Measurements from ENCODE around the gene CNOT11.
"Not testable (repeated sequence)": the region's sequence is repeated elsewhere in the genome, so short reads cannot be mapped to it uniquely, and the experiment has no call there.

CNOT11 gene

GRCh38 chr2:101252408-101253012 is at the start of gene CNOT11:
TSS of gene CNOT11 (plus strand) at chr2:101252886. CDS start at chr2:101252965, 79 bp downstream.
- DNase-seq: peak; percentile 98

DNA sequence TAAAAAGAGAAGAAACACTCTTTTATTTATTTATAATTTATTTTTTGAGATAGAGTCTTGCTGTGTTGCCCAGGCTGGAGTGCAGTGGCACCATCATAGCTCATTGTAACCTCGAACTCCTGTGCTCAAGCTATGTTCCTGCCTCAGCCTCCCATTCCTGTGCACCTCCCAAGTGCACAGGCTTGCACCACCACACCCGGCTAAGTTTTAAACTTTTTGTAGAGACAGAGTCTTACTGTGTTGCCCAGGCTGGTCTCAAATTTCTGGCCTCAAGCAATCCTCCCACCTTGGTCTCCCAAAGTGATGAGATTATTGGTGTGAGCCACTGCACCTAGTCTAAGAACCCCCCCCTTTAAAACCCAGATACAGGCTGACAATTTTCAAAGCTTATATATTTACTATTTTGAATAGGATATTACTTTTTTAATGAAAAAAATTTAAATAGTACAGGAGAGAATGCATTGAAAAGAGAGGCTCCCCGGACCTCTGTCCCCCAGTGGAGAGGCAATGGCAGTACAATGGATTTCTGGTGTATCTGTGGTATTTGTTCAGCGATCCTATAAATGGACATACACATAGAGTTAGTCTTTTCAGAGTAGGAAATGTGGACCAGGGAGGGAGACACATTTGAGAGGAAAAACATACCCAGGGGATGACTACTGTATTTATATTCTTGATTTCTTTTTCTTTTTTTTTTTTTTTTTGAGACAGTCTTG is 48.1 kb upstream of the CNOT11 start:
- DNase-seq: no peak

- peak; percentile 47 for DNase-seq
Observed at GRCh38 chr2:101205521-101206479, 46.9 kb upstream of the CNOT11 start.

- DNase-seq: no peak
Observed at GRCh38 chr2:101208830-101209229, 43.9 kb upstream of the CNOT11 start.

GRCh38 chr2:101219246-101219645 is 33.4 kb upstream of the CNOT11 start:
- DNase-seq: no peak

DNA sequence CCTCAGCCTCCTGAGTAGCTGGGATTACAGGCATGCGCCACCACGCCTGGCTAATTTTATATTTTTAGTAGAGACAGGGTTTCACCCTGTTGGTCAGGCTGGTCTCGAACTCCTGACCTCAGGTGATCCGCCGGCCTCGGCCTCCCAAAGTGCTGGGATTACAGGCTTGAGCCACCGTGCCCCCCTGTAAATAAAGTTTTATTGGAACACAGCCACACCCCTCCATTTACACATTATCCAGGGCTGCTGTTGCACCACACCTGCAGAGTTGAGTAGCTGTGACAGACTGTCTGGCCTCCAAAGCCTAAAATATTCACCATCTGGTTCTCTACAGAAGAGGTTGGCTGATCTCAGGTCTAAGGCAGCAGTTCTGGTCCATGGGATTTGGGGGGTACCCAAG is 32.6 kb upstream of the CNOT11 start:
- not testable (repeated sequence) for DNase-seq

DNA sequence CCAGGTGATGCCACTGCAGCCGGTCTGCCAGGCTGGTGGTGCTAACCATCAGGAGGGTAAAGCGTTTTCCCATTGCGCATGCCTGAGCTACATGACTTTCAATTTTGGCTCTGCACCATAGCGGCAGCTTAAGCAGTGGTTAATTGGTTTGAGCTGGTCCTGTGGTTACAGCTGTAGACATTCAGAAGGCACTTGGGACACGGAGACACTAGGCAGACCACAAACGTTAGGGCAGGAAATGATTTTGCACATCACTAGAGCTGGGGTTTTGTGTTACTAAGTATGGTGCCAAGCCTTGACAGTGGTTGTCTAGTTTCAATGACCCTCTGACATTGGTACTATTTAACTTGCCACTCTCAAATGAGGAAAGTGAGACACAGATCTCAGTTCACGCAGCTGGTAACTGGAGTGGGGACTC is 28.9 kb upstream of the CNOT11 start:
- DNase-seq: peak; percentile 63

- DNase-seq: no peak
Observed at GRCh38 chr2:101230541-101231001, 22.1 kb upstream of the CNOT11 start.

DNA sequence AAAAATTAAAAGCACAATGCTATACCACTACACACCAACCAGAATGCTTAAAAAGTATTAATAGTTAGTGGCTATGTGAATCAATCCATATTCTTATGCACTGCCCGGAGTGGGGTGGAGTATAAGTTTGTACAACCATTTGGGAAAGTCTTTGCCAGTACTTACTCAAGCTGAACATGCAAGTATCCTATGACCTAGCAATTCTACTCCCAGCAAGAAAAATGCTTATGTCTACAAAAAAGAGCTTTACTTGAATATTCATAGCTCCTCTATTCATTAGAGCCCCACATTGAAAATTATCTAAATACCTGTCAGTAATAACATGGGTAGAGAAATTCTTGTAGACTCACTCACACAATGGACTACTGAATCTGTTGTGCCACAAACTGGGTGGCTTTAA is 21.4 kb upstream of the CNOT11 start:
- no peak for DNase-seq

DNA sequence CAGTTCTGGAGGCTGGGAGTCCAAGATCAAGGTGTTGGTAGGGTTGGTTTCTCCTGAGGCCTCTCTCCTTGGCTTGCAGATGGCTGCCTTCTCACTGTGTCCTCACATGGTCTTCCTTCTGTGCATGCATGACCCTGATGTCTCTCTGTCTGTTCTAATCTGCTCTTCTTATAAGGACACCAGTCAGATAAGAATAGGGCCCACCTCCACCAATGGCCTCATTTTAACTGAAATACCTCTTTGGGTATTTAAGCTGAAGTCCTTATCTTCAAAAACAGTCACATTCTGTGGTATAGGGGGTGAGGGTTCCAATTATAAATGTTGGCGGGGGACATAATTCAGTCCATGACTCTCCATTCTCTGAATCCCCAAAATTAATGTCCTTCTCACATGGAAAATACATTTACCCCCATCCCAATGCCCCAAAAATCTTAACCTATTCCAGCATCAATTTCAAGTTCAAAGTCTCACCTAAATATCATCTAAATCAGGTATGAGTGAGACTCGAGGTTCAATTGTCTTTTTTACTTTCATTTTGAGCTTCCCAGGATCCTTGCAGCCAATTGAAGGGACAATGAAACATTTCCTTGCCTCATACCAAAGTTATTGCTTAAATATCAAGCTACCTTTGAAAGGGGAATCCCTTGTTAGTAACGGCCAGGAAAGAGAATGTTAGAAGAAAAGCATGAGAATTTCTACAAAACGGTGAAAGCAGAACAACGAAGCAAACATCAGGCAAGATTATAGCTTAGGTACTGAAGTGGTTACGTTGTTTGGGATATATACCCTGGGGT is 20.6 kb upstream of the CNOT11 start:
- no peak for DNase-seq

DNA sequence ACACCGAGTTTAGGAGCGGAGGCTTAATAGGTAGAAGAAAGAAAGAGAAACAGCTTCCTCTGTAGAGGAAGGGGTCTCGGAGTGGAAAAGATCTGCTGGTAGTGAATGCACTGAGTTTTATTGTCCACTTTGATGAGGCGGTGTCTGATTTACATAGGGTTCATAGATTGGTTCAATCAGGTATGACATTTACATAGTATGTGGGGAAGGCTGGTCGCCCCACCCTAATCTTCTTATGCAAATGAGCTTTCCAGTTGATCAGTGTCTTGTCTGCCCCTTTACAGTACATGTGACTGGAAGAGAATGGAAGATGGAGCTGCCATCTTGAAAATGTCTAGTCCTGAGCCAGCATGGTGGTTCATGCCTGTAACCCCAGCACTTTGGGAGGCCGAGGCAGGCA is 19.9 kb upstream of the CNOT11 start:
- DNase-seq: no peak

DNA sequence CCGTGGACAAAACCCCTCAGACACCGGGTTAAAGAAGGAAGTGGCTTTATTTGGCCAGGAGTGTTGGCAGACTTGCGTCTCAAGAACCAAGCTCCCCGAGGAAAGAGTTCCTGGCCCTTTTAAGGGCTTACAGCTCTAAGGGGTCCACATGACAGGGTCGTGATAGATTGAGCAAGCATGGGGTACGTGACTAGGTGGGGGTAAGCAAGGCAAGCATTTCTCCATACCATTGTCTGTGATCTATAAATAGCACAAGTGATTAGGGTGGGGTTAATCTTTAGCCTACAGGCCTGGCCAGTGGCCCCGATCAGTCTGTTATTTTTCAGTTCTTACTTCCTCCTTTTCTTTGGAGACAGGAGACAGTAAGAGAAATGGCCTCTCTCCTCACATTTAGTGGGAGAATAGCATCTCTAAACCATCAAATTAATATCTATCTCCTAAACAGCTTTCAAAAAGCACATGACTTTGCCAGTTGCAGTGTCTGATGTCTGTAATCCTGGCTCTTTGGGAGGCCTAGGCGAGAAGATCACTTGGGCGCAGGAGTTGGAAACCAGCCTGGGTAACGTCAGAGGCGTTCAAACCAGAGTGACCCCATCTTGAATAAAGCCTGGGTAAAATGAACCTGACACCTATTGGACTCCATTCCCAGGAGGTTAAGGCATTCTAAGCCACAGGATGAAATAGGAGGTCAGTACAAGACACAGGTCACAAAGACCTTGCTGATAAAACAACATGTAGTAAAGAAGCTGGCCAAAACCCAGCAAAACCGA is 18.3 kb upstream of the CNOT11 start:
- DNase-seq: no peak

DNA sequence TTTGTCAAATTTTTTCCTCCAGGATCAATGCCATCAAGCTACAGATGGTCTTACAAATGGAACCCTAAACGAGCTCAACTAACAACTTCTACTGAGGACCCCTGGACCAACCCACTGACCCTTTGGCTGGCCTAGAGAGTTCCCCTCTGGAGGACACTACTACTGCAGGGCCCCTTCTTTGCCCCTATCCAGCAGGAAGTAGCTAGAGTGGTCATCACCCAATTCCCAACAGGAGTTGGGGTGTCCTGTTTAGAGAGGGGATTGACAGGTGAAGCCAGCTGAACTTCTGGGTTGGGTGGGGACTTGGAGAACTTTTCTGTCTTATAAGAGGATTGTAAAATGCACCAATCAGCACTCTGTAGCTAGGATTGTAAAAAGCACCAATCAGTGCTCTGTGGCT is 16.7 kb upstream of the CNOT11 start:
- not testable (repeated sequence) for DNase-seq

- DNase-seq: not testable (repeated sequence)
Observed at GRCh38 chr2:101237944-101238343, 14.7 kb upstream of the CNOT11 start.

- DNase-seq: no peak
Observed at GRCh38 chr2:101238930-101239759, 13.5 kb upstream of the CNOT11 start.

GRCh38 chr2:101239760-101240118 is 12.9 kb upstream of the CNOT11 start:
- not testable (repeated sequence) for DNase-seq

- not testable (repeated sequence) for DNase-seq
Observed at GRCh38 chr2:101240694-101241093, 12.0 kb upstream of the CNOT11 start.

DNA sequence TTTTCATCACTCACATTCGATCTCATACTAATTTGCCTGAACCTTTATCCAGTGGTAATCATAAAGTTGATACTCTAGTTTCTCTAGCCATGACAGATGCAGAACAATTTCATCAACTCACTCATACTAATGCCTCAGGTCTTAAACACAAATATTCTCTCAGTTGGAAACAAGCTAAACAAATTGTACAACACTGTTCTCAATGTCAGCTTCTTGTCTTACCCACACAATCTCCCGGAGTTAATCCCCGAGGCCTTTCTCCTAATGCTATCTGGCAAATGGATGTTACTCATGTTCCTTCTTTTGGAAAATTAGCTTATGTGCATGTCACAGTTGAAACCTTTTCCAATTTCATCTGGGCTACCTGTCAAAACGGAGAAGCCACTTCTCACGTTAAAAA is 11.5 kb upstream of the CNOT11 start:
- DNase-seq: no peak

DNA sequence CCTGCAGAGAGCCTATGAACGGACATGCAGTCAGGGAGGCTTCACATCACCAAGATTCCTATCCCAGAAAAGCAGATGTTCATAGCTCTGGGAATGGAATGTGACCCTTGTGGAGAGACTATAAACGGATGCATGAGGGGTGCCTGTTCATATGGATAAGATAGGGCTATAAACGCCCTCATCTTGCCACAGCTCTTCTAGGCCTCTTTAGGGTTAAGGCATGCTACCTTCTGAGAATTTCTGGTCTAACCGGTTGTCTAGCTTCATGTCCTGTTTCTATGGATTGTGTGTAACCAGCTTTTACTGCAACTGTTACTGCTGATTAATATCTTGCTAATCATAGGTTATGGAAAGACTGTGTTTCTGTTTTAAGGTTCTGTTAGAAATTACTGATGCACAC is 8.3 kb upstream of the CNOT11 start:
- DNase-seq: not testable (repeated sequence)

DNA sequence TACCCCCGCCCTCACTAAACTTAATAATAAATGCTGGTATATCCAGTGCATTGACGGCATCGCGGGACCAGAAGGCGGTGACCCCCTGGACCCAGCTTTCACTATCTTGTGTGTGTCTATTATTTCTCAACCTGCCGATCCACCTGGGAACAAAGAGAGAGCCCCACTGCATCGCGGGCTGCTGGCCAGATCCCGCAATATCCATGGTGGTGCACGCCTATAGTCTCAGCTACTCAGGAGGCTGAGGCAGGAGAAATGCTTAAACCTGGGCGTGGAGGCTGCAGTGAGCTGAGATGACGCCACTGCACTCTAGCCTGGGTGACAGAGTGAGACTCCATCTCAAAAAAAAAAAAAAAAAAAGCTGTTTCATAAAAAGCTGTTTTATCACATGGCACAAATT is 7.8 kb upstream of the CNOT11 start:
- DNase-seq: not testable (repeated sequence)

GRCh38 chr2:101245468-101245867 is 7.2 kb upstream of the CNOT11 start:
- DNase-seq: not testable (repeated sequence)
